HG03457 (cell line): Measurements from ENCODE around the gene SUGP2.

Experiments
- ATAC-seq: cut with Tn5 transposase; IDR thresholded peaks from one replicate; pipeline ENCODE4 v1.9.1; 2021; ENCODE audit warnings: moderate number of reproducible peaks; ENCODE audit not compliant: unreplicated experiment

The SUGP2 gene

GRCh38 chr19:19033426-19034203, at the start of gene SUGP2, which contains the start of gene ARMC6:
SUGP2 (minus strand) TSS chr19:19033517; CDS start chr19:19031071, 2,446 bp downstream.
ARMC6 (plus strand) TSS chr19:19033603; CDS start chr19:19034210, 607 bp downstream.
- ATAC-seq: peak; percentile 57

DNA sequence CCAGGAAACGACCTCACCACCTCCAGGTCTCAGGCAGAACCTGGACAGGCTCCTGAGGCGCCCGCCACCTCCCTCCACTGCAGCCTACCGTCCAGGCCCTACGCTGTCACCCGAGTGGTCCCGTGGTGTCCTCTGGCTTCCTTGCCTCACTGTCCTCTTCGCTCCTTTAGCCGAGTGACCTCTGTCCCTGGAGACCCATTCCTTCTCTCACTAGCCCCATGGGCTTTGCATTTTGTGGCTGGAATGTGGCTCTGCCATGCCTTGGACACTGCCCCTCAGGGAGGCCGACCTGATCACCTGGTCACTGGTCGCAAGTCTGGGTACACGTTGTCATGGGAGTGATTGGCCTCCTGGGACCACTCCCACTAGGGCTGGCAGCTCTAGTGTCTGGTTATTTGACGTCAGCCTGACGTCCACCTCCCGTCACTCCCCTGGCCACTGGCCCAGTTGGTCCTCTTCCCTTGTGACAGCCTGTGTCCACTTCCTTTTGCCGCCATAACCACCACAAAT, 48.4 kb upstream of the SUGP2 start:
- no peak for ATAC-seq

GRCh38 chr19:19079571-19079970, 46.3 kb upstream of the SUGP2 start:
- ATAC-seq: no peak

DNA sequence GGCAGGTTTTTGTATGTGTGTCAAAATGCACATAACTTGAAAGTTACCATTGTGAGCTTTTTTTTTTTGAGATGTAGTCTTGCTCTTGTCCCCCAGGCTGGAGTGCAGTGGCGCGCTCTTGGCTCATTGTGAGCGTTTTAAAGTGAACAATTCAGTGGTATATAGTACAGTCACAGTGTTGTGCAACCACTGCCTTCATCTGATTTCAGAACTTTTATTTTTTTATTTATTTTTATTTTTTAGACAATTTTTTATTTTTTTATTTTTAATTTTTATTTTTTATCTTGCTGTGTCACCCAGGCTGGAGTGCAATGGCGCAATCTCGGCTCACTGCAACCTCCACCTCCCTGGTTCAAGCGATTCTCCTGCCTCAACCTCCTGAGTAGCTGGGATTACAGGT, 45.5 kb upstream of the SUGP2 start:
- no peak for ATAC-seq

DNA sequence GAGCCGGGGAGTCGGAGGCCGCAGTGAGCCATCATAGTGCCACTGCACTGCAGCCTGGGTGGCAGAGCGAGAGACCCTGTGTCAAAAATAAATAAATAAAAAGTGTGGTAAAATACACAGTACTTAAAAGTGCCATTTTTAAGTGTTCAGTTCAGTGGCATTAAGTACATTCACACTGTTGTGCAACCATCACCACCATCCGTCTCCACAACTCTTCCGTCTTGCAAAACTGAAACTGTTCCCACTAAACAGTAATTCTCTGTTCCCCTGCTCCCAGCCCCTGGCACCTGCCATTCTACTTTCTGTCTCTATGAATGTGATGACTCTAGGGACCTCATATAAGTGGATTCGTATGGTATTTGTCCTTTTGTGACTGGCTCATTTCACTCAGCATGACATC, 43.8 kb upstream of the SUGP2 start:
- no peak for ATAC-seq

DNA sequence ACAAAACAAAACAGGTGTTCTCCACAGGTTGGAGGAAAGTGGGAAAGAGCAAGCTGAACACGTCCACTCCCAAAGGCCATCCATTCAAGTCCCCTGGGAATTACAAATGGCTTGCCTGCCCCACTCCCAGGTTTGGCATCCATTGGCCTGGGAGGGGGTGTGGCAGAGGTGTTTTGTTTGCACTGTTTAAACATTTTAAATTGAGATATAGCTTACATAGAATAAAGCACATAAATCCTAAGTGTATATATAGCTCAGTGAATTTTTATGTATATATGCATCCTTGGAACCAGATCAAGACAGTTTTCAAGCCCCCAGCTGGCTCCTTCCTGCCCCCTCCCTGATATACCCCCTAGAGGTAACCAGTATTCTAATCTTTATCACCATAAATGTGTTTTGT, 43.2 kb upstream of the SUGP2 start:
- ATAC-seq: no peak

DNA sequence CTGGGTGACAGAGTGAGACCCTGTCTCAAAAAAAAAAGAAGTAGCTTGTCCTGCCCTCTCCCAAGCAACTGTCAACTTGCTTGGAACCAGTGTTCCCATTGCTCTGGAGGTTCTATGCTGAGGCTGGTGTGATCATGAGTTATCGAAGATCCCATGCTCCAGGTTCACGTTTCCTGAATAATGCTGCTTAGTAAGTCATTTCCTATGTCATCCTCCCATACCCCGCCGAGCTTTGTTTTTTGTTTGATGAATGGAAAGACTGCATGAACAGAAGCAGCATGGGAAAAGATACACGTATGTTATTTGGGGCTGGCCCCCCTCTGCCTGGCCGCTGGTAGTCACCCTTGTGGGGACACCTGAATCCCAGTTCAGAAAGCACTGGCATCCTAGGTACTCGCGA, 41.8 kb upstream of the SUGP2 start:
- no peak for ATAC-seq

DNA sequence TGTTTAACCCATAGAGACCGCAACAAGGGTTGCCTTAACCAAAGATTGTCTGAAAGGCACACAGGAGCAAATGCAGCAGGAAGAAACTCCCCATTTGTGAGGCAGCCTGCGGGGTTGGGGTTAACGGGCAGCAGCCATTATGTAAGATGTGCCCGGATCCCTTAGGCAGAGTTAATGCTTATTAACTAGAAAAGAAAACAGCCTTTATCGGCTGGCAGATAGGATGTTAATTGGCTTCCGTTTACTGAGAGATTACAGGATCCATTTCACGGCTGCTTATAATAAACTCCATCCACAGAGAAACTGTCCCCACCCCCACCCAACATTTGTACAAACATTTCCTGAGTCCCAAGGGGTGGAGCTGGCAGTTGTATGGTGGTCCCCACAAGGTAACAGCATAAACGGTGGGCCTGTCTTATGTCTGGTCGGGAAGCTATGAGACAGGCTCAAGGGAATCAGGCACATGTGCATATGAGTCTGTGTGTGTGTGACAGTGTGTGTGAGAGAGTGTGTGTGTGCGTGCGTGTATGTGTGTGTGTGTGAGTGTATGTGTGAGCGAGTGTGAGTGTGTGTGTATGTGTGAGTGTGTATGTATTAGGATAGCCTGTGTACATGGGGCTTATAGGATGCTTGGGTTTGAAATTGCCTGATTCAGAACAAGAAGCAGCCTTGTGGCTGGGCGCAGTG, 41.0 kb upstream of the SUGP2 start:
- ATAC-seq: no peak

- ATAC-seq: no peak
Measured at GRCh38 chr19:19071897-19072296, 38.6 kb upstream of the SUGP2 start.

GRCh38 chr19:19068659-19069654, 35.6 kb upstream of the SUGP2 start:
- ATAC-seq: no peak

- ATAC-seq: no peak
Measured at GRCh38 chr19:19067276-19068072, 34.2 kb upstream of the SUGP2 start.

DNA sequence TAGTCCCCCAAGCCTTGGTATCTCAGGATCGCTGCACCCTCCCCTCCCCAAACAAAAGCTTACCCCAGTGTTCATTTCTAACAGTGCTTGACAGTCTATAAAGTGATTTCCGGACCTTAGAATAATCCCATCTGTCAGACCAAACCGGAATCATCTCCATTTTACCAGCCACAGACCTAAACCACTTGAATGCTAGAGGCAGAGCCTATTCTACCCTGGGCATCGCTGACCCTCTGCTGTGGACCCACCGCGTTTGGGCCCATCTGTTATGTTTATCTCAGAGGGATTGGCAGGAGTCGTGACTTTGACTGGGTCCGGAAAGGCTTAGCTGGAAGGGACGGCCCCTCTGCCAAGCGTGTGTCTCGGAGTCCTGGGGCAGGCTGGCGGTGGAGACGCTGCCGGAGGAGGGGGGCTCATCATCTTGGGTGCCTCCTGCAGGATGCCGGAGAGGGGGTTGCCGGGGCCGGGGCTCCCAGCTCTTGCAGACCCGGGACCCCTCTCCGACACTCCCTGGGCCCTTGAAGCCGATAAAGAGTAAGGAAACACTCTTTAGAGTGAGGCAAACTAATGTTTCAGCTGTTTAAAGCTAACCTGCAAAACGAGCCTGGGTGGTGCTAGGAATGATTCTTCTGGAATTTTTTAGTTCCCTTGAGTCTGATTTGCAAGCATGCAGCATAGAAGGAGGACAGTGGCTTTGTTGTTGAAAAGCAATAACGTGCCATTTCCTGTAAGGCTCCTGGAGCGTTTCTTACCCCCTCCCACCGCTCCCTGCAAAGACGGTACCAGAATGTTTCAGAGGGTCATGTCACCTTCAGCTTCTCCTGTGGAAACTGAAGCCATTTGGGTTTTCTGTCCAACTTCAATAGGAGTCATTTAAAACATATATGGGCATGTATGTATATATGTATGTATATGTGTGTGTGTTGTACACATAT, 31.8 kb upstream of the SUGP2 start:
- no peak for ATAC-seq

GRCh38 chr19:19064098-19064722, 30.9 kb upstream of the SUGP2 start:
- no peak for ATAC-seq

DNA sequence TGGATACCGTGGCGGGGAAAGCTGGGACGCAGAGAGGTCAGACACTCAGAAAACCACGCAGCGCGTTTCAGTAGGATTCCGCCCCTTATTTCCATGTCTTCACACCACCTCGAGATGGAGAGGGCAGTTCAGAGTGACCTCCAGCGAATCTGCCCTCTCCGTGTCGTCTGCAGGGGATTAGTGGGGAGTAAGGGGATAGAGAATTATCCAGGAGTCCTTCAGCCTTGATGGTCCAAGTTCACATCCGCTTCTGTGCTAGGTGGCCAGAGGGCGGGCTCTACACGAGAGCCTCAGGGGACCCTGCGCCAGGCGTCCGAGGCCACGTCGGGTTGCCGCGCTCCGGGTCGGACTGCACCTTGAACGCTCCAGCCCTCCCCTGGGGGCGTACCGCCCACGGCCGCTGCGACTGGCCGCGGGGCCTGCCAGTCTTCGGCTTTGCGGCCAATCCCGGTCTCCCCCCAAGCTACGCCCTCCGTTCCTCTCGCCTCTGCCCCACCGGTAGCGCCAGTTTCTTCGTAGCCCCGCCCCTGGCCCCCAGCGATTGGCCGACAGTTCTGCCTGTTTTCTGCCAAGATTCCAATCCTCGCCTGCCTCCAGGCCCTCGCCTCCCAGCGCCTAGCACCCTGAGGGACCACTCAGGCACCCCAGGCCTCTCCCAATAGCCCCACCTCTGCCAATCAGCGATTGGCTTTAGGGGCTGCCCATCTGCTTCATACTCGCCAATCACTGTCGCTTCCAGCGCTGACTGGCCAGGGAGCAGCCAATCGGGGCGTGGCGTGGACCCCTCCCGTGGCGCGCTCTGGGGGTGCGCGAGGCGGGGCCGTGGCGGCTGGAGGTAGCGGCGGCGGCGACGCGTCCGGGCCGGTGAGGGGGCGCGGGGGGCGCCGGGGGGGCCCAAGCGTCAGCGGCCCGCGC, 30.1 kb upstream of the SUGP2 start, which contains the start of gene SLC25A42:
Gene SLC25A42, plus strand, starts transcription at position 812 of the 915 bp plus-strand sequence. CDS start 32,131 bp downstream, outside the sequence.
- ATAC-seq: peak; percentile 87

- no peak for ATAC-seq
Measured at GRCh38 chr19:19062454-19063182, 29.3 kb upstream of the SUGP2 start.

- ATAC-seq: no peak
Measured at GRCh38 chr19:19061506-19061905, 28.2 kb upstream of the SUGP2 start.
